Smooth muscle cell (in vitro differentiated cells): ENCODE results near the gene PNMA5. TPM values are rescaled to one million over a fixed set of nuclear protein-coding genes. Genes with fewer than 3 reads are reported as not detected.
"Not testable (repeated sequence)": the region's sequence is repeated elsewhere in the genome, so short reads cannot be mapped to it uniquely, and the experiment has no call there.

Experiments used
- DNase-seq: peaks from one replicate; lab custom pipeline; 2025; ENCODE audit not compliant: unreplicated experiment; lab: John Stamatoyannopoulos, UW
- H2AFZ ChIP-seq: fragments of 200-600 bp; sonication (generic); 2 replicates; pipeline ENCODE4 v1.6.0; 2016; ENCODE audit warnings: antibody characterized with exemption, low read depth, mild to moderate bottlenecking
- H3F3A ChIP-seq: fragments of 200-600 bp; sonication (generic); 2 replicates; pipeline ENCODE4 v1.6.0; 2017; ENCODE audit warnings: antibody characterized with exemption, low read depth
- H3K27ac ChIP-seq: fragments of 200-600 bp; sonication (generic); 2 replicates; pipeline ENCODE4 v1.5.1; 2016; ENCODE audit warnings: low read depth, mild to moderate bottlenecking
- H3K27me3 ChIP-seq: fragments of 200-600 bp; sonication (generic); 2 replicates; pipeline ENCODE4 v1.6.1; 2016; ENCODE audit warnings: low read depth, mild to moderate bottlenecking
- H3K36me3 ChIP-seq: fragments of 200-600 bp; sonication (generic); 2 replicates; pipeline ENCODE4 v1.5.1; 2016; ENCODE audit warnings: low read depth
- H3K4me1 ChIP-seq: fragments of 200-600 bp; sonication (generic); 2 replicates; pipeline ENCODE4 v1.5.1; 2016; ENCODE audit warnings: low read depth
- H3K4me2 ChIP-seq: fragments of 200-600 bp; sonication (generic); 2 replicates; pipeline ENCODE4 v1.6.0; 2016; ENCODE audit warnings: mild to moderate bottlenecking
- H3K4me3 ChIP-seq: fragments of 200-600 bp; sonication (generic); 2 replicates; pipeline ENCODE4 v1.5.1; 2016; ENCODE audit warnings: mild to moderate bottlenecking
- H3K79me2 ChIP-seq: fragments of 200-600 bp; sonication (generic); 2 replicates; pipeline ENCODE4 v1.6.0; 2016; ENCODE audit warnings: low read depth, mild to moderate bottlenecking
- H3K9ac ChIP-seq: fragments of 200-600 bp; sonication (generic); 2 replicates; pipeline ENCODE4 v1.6.0; 2016; ENCODE audit warnings: low read depth
- H3K9me3 ChIP-seq: fragments of 200-600 bp; sonication (generic); replicated peaks from 2 replicates; pipeline ENCODE4 v1.5.1; 2016; ENCODE audit warnings: low read depth
- H4K20me1 ChIP-seq: fragments of 200-600 bp; sonication (generic); 2 replicates; pipeline ENCODE4 v1.6.0; 2016; ENCODE audit warnings: low read depth
- CTCF ChIP-seq: fragments of 200-600 bp; sonication (generic); IDR thresholded peaks from 2 replicates; pipeline ENCODE4 v1.5.1; 2017; ENCODE audit warnings: borderline replicate concordance, mild to moderate bottlenecking, antibody characterized with exemption; ENCODE audit not compliant: insufficient read depth, poor library complexity, severe bottlenecking
- WGBS: methylation state at CpG from one replicate; pipeline ENCODE4 v1.1.7; 2016; ENCODE audit warnings: low lambda C conversion rate; 5-methylcytosine and 5-hydroxymethylcytosine counted together
- polyA plus RNA-seq: library from polyadenylated mRNA; unstranded; fragments of >200 nt; fragmentation: Nextera tagmentation; extraction: Ambion mirVana; gene quantifications from 2 replicates; pipeline ENCODE4 v1.2.1, GENCODE V29; 2016
- total RNA-seq: library from RNA; depleted of rRNA; stranded (reverse); fragments of >200 nt; gene quantifications from 2 replicates; pipeline ENCODE4 v1.2.3, GENCODE V29; 2014

The PNMA5 gene
- total and polyA plus RNA-seq, 2 experiments from 2014 or later, result not detected

GRCh38 chrX:153029162-153029561 is 35.2 kb upstream of the PNMA5 start:
- H3K4me1 ChIP-seq, result no peaks in the 10 kb centered on the region
- no peaks in the 10 kb centered on the region for H3F3A ChIP-seq
- H3K4me3 ChIP-seq, result no peak overlapping the region
- no peak for DNase-seq
- no peak for TF ChIP-seq CTCF
- H3K36me3 ChIP-seq, result no peaks in the 10 kb centered on the region
- 75% methylated on average over 2 of the region's 2 CpGs for WGBS
- no peak overlapping the region for H3K4me2 ChIP-seq
- no peaks in the 10 kb centered on the region for H3K79me2 ChIP-seq
- no peak overlapping the region for H3K9ac ChIP-seq
- H4K20me1 ChIP-seq, result no peaks in the 10 kb centered on the region
- no peaks in the 10 kb centered on the region for H3K9me3 ChIP-seq
- H2AFZ ChIP-seq, result no peak overlapping the region
- H3K27me3 ChIP-seq, result no peaks in the 10 kb centered on the region
- no peak overlapping the region for H3K27ac ChIP-seq

DNA sequence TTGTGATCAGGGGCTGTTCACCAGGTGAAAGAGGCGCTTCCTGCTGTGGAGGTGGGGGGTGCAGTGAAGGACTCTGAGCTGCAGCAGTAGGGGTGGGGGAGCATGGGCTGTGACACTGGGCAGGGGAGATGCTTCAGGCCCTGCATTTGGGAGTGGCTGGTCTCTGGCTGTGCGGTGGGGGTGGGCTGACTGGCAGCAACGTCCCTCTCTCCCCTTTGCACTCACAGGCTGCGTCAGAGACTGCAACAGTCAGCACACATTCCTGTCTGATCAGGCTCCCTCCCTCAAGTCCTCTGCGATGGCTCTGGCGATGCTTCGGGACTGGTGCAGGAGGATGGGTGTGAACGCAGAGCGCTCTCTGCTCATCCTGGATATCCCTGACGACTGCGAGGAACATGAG is 34.6 kb upstream of the PNMA5 start:
- not testable (repeated sequence) for H3K9ac ChIP-seq, H3K4me1 ChIP-seq, H3K27me3 ChIP-seq, DNase-seq, H2AFZ ChIP-seq, H3K79me2 ChIP-seq, H3K4me2 ChIP-seq, H3F3A ChIP-seq, H3K27ac ChIP-seq, H3K9me3 ChIP-seq, H3K36me3 ChIP-seq, H4K20me1 ChIP-seq, H3K4me3 ChIP-seq
- WGBS, result 76% methylated on average over 8 of the region's 11 CpGs

DNA sequence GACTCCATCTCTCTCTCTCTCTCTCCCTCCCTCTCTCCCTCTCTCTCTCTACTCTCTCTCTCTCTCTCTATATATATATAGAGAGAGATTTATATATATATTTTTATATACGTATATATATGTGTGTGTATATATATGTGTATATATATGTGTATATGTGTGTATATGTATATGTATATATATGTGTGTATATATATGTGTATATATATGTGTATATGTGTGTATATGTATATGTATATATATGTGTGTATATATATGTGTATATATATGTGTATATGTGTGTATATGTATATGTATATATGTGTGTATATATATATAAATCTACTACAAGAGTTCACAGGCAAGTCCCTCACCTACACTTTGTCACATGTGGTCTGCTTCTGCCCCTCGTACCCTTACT is 32.6 kb upstream of the PNMA5 start:
- DNase-seq, H3K4me3 ChIP-seq, H4K20me1 ChIP-seq, H3K27ac ChIP-seq, H3K4me2 ChIP-seq, H3K27me3 ChIP-seq, H3K9ac ChIP-seq, H3K4me1 ChIP-seq, H3K9me3 ChIP-seq, H3K36me3 ChIP-seq, H2AFZ ChIP-seq, H3F3A ChIP-seq, H3K79me2 ChIP-seq: not testable (repeated sequence)
- 79% methylated on average over 2 of the region's 2 CpGs for WGBS

DNA sequence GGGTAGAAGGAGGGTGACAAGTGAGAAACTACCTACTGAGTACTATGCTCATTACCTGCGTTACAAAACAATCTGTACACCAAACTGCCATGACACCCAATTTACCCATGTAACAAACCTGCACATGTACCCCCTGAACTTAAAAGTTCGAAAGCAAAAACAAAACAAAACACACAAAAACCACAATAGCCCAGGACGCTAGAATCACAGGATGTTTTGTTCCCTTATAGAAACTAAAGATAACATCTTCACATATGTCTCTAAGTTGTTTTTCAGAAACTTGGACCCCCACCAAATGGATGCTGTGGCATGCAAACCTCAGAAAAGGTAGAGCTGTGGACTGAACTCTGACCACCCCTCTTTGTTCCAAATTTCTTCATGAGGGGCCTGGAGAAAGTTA is 25.2 kb upstream of the PNMA5 start:
- TF ChIP-seq CTCF, result no peak
- Histone ChIP-seq H3K4me3 (no peak overlapping the region), H3K36me3 (no peaks in the 10 kb centered on the region), H4K20me1 (no peaks in the 10 kb centered on the region), H3K4me1 (no peaks in the 10 kb centered on the region), H3K9me3 (no peaks in the 10 kb centered on the region), H3K79me2 (no peaks in the 10 kb centered on the region), H3K27ac (no peak overlapping the region), H3K27me3 (no peaks in the 10 kb centered on the region), H2AFZ (no peak overlapping the region), H3F3A (no peaks in the 10 kb centered on the region), H3K4me2 (no peak overlapping the region), H3K9ac (no peak overlapping the region)
- WGBS, result 69% methylated on average over 3 of the region's 3 CpGs
- DNase-seq, result no peak

GRCh38 chrX:153017174-153017573 is 23.3 kb upstream of the PNMA5 start:
- H3K36me3 ChIP-seq, DNase-seq, H3K27ac ChIP-seq, H3K27me3 ChIP-seq, H2AFZ ChIP-seq, H3K9me3 ChIP-seq, H4K20me1 ChIP-seq, H3K79me2 ChIP-seq, H3K4me1 ChIP-seq, H3K4me3 ChIP-seq, H3K9ac ChIP-seq, H3F3A ChIP-seq, H3K4me2 ChIP-seq: not testable (repeated sequence)
- WGBS, result 58% methylated on average over 2 of the region's 2 CpGs
